ENCODE results near the gene MGRN1.

MGRN1 gene

GRCh38 chr16:4624015-4624826 is at the start of gene MGRN1:
MGRN1 (plus strand) TSS chr16:4624826; CDS start chr16:4624961, 135 bp downstream.
- DNase-seq, result peak; percentile 88 to 91

DNA sequence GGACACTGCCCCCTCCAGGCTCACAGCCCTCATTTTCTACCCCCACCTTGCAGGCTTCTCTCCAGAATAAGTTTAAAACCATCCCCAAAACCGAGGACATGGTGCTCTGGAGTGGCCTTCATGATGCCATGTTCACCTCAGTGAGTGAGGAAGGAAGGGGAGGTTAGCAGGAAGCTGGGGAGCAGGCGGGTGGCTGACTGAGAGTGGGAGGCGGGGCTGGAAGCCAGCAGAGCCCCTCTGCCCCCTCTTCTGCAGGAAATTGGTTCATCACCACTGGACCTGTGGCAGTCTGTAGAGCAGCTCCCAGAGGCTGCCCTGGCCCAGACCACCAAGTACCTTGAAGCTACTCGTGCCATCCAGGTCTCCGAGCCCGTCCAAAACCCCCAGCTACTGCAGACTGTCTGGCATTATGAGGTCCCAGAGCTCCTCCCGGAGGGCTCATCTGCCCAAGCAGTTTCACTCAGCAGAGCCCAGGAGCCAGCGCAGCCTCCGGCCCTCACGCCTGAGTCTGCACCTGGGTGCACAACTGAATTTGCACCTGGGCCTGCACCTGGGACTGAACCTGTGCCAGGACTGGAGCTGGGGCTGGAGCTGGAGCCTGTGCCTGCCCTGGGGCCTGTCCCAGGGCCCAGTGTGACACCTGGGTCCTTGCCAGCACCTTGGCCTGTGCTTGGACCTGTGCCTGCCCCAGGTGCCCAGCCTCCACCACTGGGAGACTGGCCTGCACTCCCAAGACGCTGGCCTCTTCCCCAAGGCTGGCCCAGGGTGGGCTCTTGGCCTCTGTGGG is 49.5 kb upstream of the MGRN1 start:
- no peak for DNase-seq

GRCh38 chr16:4576008-4576407 is 48.6 kb upstream of the MGRN1 start:
- DNase-seq, result no peak

DNA sequence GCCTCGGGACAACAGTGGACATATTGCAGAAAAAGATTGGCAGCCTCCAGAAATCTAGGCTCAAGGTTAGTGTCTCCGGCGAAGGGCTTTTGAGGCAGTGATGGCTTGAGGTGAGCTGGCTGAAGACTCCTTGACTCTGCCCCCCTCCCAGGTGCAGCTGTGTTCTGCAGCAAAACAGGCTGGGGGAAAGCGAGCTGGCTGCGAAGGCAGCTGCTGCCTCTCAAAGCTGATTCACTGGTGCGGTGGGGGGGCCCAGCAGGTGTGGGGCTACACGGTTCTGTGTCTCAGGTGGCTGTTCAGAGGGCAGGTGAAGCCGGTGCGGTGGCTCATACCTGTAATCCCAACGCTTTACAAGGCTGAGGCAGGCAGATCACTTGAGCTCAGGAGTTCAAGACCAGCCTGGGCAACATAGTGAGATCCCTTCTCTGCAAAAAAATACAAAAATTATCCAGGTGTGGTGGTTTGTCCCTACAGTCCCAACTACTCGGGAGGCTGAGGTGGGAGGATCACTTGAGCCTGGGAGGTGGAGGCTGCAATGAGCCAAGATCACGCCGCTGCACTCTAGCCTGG is 45.6 kb upstream of the MGRN1 start:
- DNase-seq, result no peak

- no peak for DNase-seq
These were observed 44.4 kb upstream of the MGRN1 start for GRCh38 chr16:4580250-4580649.

GRCh38 chr16:4583906-4584305 is 40.7 kb upstream of the MGRN1 start:
- DNase-seq, result no peak

DNA sequence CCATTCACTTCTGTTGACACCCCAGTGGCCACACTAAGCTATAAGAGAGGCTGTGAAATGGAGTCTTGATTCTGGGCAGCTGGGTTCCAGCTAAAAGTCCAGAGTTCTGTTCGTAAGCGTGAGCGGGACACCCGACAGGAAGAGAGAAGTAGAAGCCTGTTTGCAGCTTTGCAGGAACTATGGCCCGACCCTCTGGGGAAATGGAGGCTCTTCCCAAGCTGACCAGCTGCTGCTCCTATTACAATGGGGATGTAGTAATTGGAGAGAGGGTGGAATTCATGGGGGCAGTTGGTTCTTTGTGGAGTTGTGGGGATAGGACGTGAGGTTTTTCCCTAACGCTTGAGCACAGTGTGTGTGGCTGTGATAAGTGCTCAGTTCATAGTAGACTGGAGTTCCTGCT is 38.3 kb upstream of the MGRN1 start:
- no peak for DNase-seq

DNA sequence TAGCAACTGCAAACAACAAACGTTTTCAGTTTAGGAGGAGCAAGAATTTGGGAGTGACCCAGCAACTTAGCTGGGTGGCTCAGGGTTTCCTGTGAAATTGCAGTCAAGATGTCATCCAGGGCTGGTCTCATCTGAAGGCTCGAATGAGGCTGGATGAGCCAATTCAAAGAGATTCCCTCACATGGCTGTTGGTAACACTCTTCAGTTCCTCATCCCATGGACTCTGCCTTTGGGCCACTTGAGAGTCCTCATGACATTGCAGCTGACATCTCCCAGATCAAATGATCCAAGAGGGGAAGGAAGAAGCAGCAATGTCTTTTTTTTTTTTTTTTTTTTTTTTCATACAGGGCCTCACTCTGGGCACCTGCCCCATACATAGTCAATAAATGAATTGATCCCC is 36.2 kb upstream of the MGRN1 start:
- DNase-seq, result no peak

DNA sequence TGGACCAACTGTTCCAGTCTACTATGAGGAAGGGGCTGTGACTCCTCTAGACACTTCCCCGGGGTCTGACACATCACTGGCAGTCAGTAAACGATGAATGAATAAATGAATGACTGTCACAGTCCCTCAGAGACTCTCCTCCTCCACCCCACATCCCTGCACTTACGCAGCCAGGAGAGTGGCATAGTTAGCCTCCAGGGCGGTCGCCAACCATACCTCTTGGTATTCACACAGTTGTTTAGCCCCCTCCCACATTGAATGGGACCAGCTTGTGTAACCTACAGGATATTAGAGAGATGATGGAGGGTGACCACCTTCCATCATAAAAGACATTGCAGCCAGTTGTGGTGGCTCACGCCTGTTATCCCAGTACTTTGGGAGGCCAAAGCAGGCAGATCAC is 35.7 kb upstream of the MGRN1 start:
- no peak for DNase-seq

DNA sequence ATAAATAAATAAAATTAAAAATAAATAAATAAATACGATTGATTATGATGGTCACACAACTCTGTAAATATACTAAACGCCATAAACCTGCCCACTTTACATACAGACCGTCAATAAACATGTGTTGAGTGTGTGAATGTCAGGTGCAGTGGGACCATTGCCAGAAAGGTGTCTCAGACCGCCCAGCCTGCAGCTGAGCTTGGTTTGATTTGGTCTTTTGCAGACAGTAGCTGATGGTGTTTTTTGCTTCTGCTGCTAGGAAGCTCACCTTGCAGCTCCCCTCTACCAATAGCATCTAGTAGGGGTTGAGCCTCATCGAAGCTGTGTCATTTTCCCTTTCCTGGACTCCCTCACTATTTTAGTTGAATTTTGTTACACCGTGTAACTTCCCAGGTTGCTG is 33.4 kb upstream of the MGRN1 start:
- DNase-seq, result no peak

DNA sequence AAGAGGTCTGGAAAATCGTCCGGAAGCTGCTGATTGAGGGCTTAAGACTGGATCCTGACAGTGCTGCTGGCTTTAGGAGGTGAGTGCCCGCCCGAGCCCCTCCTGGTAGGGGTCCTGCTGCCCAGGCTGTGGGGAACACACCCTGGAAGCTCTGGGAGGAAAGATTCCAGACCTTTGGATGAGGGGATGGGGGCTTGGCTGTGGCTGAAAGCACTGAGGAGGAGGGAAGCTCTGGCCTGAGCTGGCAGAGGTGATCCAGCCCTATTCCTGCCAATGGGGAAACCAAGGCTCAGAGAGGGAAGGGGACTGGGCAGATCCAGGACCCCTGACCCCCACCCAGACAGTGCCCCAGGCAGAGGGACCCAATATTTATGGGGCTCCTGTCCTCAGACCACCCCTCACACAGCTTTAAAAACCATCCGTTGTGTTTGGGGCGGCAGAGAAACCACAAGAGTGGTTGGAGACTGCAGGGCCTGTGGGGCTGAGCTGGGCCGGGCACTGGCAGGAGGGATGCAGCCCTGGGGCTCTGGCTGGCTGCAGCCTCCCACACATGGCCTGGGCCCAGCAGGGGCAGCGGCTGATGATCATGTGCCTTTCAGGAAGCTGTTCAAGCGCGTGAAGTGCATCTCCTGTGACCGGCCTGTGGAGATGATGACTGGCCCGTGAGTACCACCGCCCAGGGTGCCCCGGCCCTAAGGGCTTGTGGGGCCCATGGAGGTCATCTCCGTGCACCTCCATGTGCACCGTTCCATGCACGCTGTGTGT is 32.7 kb upstream of the MGRN1 start:
- no peak for DNase-seq

GRCh38 chr16:4593086-4593485 is 31.5 kb upstream of the MGRN1 start:
- no peak for DNase-seq

GRCh38 chr16:4594433-4595410 is 29.9 kb upstream of the MGRN1 start:
- no peak for DNase-seq

GRCh38 chr16:4597174-4597573 is 27.5 kb upstream of the MGRN1 start:
- no peak for DNase-seq

DNA sequence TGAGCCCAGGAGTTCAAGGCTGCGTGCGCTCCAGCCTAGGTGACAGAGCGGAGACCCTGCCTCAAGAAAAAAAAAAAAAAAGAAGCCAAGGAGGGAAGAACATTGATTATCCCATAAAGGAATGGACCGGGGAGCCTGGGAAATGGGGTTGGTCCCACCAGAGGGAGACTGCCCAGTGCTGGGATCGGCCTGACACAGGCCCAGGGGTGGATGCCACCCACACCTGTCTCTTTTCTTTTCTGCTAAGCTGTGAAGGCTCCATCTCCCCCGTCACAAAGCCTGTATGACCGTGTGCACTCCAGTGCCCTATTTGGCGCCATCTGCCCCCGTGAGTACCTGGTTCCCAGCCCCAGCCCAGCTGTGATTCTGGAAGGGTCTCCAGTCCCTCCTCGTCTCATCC is 25.6 kb upstream of the MGRN1 start:
- no peak for DNase-seq

DNA sequence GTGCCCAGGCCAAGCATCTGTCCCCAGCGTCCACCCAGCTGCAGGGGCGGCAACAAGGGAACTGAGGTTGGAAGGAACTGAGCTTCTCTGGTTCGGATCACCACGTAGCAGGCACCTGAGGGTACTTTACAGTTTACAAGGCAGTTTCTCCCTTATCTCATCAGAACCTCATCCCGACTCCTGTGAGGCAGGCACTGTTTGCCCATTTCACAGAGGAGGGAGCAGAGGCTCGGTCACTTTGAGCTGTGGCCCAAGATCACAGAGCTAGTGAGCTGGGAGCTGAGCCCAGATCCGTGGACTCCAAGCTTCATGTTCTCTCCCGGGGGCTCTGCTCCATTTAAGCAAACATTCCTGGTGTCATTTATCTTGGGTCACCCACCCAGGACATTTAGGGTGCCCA is 25.1 kb upstream of the MGRN1 start:
- no peak for DNase-seq

DNA sequence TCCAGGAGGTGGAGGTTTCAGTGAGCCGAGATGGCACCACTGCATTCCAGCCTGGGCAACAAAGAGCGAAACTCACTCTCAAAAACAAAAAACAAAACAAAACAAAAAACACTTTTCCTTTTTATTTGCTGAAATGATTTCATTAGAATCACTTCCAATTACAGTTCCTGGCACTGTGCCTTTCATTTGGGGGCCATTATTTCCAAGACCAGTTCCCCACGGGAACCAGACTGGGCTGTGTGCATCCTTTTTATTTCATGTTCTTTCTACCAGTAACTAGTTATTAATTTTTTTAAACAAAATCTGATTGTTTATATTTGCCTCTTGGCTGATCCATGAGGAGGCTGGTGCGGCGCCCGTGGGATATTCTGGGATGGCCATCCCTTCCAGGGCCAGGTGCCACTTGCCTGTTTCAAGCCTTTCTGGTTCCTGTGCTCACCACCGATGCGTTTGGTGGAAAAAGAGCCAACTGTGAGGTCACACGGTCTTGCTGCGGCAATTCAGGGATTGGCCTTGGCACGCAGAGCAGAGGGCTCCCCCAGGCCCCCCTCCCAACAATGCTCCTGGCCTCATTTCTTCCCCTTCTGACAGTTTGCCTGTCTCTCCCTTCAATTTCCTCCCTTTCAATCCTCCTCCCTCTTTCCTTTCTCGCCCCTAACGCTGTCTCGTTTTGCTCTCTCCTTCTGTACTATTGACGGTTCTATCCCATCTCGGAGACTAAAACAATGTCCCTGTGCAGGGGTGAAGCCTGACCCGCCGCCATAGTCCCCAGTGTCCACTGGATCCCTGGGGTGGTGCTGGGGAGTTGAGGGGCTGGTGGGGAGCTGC is 23.4 kb upstream of the MGRN1 start:
- no peak for DNase-seq

- no peak for DNase-seq
These were observed 22.8 kb upstream of the MGRN1 start for GRCh38 chr16:4601864-4602186.

DNA sequence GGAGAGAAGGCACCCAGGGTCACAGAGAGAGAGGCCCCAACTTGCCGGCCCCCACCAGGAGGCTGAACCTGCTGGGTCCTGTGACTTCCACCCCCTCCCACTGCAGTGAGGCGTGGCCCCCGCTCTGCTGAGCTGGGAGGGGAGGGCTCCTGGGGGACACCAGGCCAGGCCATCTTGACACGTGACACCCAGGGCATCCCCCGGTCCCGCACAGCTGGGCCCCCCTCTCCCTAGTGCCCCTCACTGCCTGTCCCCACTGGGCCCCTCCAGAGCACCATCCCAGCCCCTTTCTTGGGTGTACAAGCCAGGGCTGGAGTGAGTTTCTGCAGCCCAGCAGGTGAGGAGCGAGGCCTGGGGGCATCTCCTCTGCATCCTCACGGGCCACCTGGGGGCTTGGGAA is 22.3 kb upstream of the MGRN1 start:
- DNase-seq, result no peak

DNA sequence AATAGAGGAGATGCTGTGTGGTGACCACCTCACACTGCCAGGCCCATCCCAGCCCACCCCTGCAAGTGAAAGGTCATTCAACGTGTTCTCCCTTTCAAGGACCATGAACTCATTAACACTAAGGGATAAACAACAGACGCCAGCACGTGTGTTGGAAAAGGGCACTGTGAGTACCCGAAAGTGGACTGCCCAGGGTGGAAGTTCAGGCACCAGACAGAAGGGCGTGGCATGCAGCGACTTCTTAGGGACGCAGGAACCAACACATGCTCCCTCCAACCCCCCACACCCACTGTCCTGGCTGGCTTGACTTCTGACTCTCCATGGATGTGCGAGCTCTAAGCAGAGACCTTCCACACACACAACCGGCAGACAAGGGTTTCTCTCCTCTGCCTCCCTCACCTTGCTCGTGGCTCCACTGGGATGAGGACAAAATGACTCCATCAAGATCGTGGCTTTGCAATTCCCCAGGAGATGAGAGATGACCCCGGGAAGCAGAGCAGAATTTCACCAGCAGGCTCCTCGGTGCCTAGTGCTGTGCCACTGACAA is 20.9 kb upstream of the MGRN1 start:
- DNase-seq, result no peak

- no peak for DNase-seq
These were observed 20.2 kb upstream of the MGRN1 start for GRCh38 chr16:4604401-4604800.
